ENCODE measurements around the gene LCN12. TPM values are rescaled to one million over a fixed set of nuclear protein-coding genes. Genes with fewer than 3 reads are reported as not detected.
A peak's percentile ranks its signal among the peaks of the same experiment; 100 is the strongest.

The LCN12 gene
- total RNA-seq, 1 experiment from 2014 or later = not detected

GRCh38 chr9:136985027-136985602, 33.0 kb downstream of the LCN12 start:
- Histone ChIP-seq H4K20me1 (ENCODE audit: insufficient read depth, low read depth, low read length) (no peaks in the 10 kb centered on the region), H3K79me2 (ENCODE audit: low read length) (no peaks in the 10 kb centered on the region), H3K4me3 (ENCODE audit: low read length) (no peak overlapping the region), H3K27me3 (ENCODE audit: low read length) (no peaks in the 10 kb centered on the region), H3K9me2 (replicated peaks; ENCODE audit: insufficient read depth, low read length) (no peaks in the 10 kb centered on the region), H3K4me2 (ENCODE audit: low read depth, low read length, poor library complexity, severe bottlenecking) (no peak overlapping the region), H3K4me1 (ENCODE audit: low read length) (no peaks in the 10 kb centered on the region), H3K9ac (ENCODE audit: low read length) (no peak overlapping the region), H3K9me3 (ENCODE audit: low read length) (no peaks in the 10 kb centered on the region), H2AFZ (ENCODE audit: low read length) (no peak overlapping the region), H3K36me3 (ENCODE audit: insufficient read depth, low read length) (no peaks in the 10 kb centered on the region), H3K27ac (ENCODE audit: low read length) (no peak overlapping the region)
- no peak for DNase-seq

GRCh38 chr9:136985853-136986252, 33.8 kb downstream of the LCN12 start:
- no peaks in the 10 kb centered on the region for H3K9me2 ChIP-seq (replicated peaks; ENCODE audit: insufficient read depth, low read length)
- no peak overlapping the region for H3K4me3 ChIP-seq (ENCODE audit: low read length)
- no peaks in the 10 kb centered on the region for H3K9me3 ChIP-seq (ENCODE audit: low read length)
- no peak overlapping the region for H3K4me2 ChIP-seq (ENCODE audit: low read depth, low read length, poor library complexity, severe bottlenecking)
- H4K20me1 ChIP-seq (ENCODE audit: insufficient read depth, low read depth, low read length) = no peaks in the 10 kb centered on the region
- no peak for DNase-seq
- no peak overlapping the region for H3K27ac ChIP-seq (ENCODE audit: low read length)
- no peaks in the 10 kb centered on the region for H3K36me3 ChIP-seq (ENCODE audit: insufficient read depth, low read length)
- H3K27me3 ChIP-seq (ENCODE audit: low read length) = no peaks in the 10 kb centered on the region
- no peaks in the 10 kb centered on the region for H3K4me1 ChIP-seq (ENCODE audit: low read length)
- no peaks in the 10 kb centered on the region for H3K79me2 ChIP-seq (ENCODE audit: low read length)
- no peak overlapping the region for H2AFZ ChIP-seq (ENCODE audit: low read length)
- H3K9ac ChIP-seq (ENCODE audit: low read length) = no peak overlapping the region

GRCh38 chr9:136988872-136989271, 36.8 kb downstream of the LCN12 start:
- H3K79me2 ChIP-seq (ENCODE audit: low read length) = 0 out of 2 replicates have a peak, but pooled peaks cover 5% of the 10 kb centered on the region
- no peak overlapping the region for H3K4me3 ChIP-seq (ENCODE audit: low read length)
- peaks cover 16% of the 10 kb centered on the region for H3K4me1 ChIP-seq (ENCODE audit: low read length)
- H3K9me2 ChIP-seq (replicated peaks; ENCODE audit: insufficient read depth, low read length) = no peaks in the 10 kb centered on the region
- no peak for DNase-seq
- H3K36me3 ChIP-seq (ENCODE audit: insufficient read depth, low read length) = no peaks in the 10 kb centered on the region
- no peak overlapping the region for H2AFZ ChIP-seq (ENCODE audit: low read length)
- no peaks in the 10 kb centered on the region for H3K9me3 ChIP-seq (ENCODE audit: low read length)
- H3K27me3 ChIP-seq (ENCODE audit: low read length) = no peaks in the 10 kb centered on the region
- H3K9ac ChIP-seq (ENCODE audit: low read length) = no peak overlapping the region
- H3K4me2 ChIP-seq (ENCODE audit: low read depth, low read length, poor library complexity, severe bottlenecking) = no peak overlapping the region
- peaks cover 6% of the 10 kb centered on the region; the same call in 1 of the 2 replicates for H4K20me1 ChIP-seq (ENCODE audit: insufficient read depth, low read depth, low read length)
- H3K27ac ChIP-seq (ENCODE audit: low read length) = no peak overlapping the region

- no peaks in the 10 kb centered on the region for H3K27me3 ChIP-seq (ENCODE audit: low read length)
- no peak overlapping the region for H3K4me3 ChIP-seq (ENCODE audit: low read length)
- H3K4me2 ChIP-seq (ENCODE audit: low read depth, low read length, poor library complexity, severe bottlenecking) = no peak overlapping the region
- H3K9ac ChIP-seq (ENCODE audit: low read length) = no peak overlapping the region
- H3K9me3 ChIP-seq (ENCODE audit: low read length) = no peaks in the 10 kb centered on the region
- peaks cover 16% of the 10 kb centered on the region for H3K4me1 ChIP-seq (ENCODE audit: low read length)
- no peak for DNase-seq
- peaks cover 6% of the 10 kb centered on the region; the same call in 1 of the 2 replicates for H4K20me1 ChIP-seq (ENCODE audit: insufficient read depth, low read depth, low read length)
- H2AFZ ChIP-seq (ENCODE audit: low read length) = no peak overlapping the region
- no peaks in the 10 kb centered on the region for H3K36me3 ChIP-seq (ENCODE audit: insufficient read depth, low read length)
- no peaks in the 10 kb centered on the region for H3K9me2 ChIP-seq (replicated peaks; ENCODE audit: insufficient read depth, low read length)
- no peak overlapping the region for H3K27ac ChIP-seq (ENCODE audit: low read length)
- 0 out of 2 replicates have a peak, but pooled peaks cover 5% of the 10 kb centered on the region for H3K79me2 ChIP-seq (ENCODE audit: low read length)
Observed at GRCh38 chr9:136990242-136990911, 38.3 kb downstream of the LCN12 start.

- Histone ChIP-seq H3K27ac (ENCODE audit: low read length) (0 out of 2 replicates have a peak within 1 kb of the TSS, but pooled peaks have one; percentile 25), H3K4me1 (ENCODE audit: low read length) (peaks cover 21% of the 10 kb centered on the region), H2AFZ (ENCODE audit: low read length) (peak within 1 kb of the TSS; percentile 63; the same call in 1 of the 2 replicates), H3K9me3 (ENCODE audit: low read length) (no peaks in the 10 kb centered on the region), H3K4me2 (ENCODE audit: low read depth, low read length, poor library complexity, severe bottlenecking) (peak within 1 kb of the TSS; percentile 97), H3K9ac (ENCODE audit: low read length) (peak within 1 kb of the TSS; percentile 84), H3K4me3 (ENCODE audit: low read length) (peak within 1 kb of the TSS; percentile 90), H4K20me1 (ENCODE audit: insufficient read depth, low read depth, low read length) (peaks cover 6% of the 10 kb centered on the region; the same call in 1 of the 2 replicates), H3K36me3 (ENCODE audit: insufficient read depth, low read length) (no peaks in the 10 kb centered on the region), H3K9me2 (replicated peaks; ENCODE audit: insufficient read depth, low read length) (no peaks in the 10 kb centered on the region), H3K79me2 (ENCODE audit: low read length) (0 out of 2 replicates have a peak, but pooled peaks cover 5% of the 10 kb centered on the region), H3K27me3 (ENCODE audit: low read length) (no peaks in the 10 kb centered on the region)
- peak; percentile 97 for DNase-seq
Observed at GRCh38 chr9:136991993-136992818, 40.1 kb downstream of the LCN12 start, which contains the start of gene PAXX. Gene PAXX (plus strand): TSS chr9:136992422. CDS start chr9:136992444, 22 bp downstream.

GRCh38 chr9:136992819-136993369, 40.8 kb downstream of the LCN12 start:
- Histone ChIP-seq H3K9me3 (ENCODE audit: low read length) (no peaks in the 10 kb centered on the region), H3K4me3 (ENCODE audit: low read length) (peak overlapping the region; percentile 90), H3K4me1 (ENCODE audit: low read length) (peaks cover 21% of the 10 kb centered on the region), H3K9ac (ENCODE audit: low read length) (peak overlapping the region; percentile 84), H4K20me1 (ENCODE audit: insufficient read depth, low read depth, low read length) (peaks cover 6% of the 10 kb centered on the region; the same call in 1 of the 2 replicates), H3K79me2 (ENCODE audit: low read length) (0 out of 2 replicates have a peak, but pooled peaks cover 5% of the 10 kb centered on the region), H3K27me3 (ENCODE audit: low read length) (no peaks in the 10 kb centered on the region), H3K4me2 (ENCODE audit: low read depth, low read length, poor library complexity, severe bottlenecking) (peak overlapping the region; percentile 97), H3K36me3 (ENCODE audit: insufficient read depth, low read length) (no peaks in the 10 kb centered on the region), H2AFZ (ENCODE audit: low read length) (peak overlapping the region; percentile 63; the same call in 1 of the 2 replicates), H3K9me2 (replicated peaks; ENCODE audit: insufficient read depth, low read length) (no peaks in the 10 kb centered on the region), H3K27ac (ENCODE audit: low read length) (0 out of 2 replicates have a peak overlapping the region, but pooled peaks have one; percentile 25)
- DNase-seq = no peak

- H3K4me2 ChIP-seq (ENCODE audit: low read depth, low read length, poor library complexity, severe bottlenecking) = no peak overlapping the region
- H3K9ac ChIP-seq (ENCODE audit: low read length) = no peak overlapping the region
- no peak overlapping the region for H3K4me3 ChIP-seq (ENCODE audit: low read length)
- peaks cover 21% of the 10 kb centered on the region for H3K4me1 ChIP-seq (ENCODE audit: low read length)
- no peaks in the 10 kb centered on the region for H3K9me3 ChIP-seq (ENCODE audit: low read length)
- no peaks in the 10 kb centered on the region for H3K36me3 ChIP-seq (ENCODE audit: insufficient read depth, low read length)
- no peak for DNase-seq
- H3K79me2 ChIP-seq (ENCODE audit: low read length) = 0 out of 2 replicates have a peak, but pooled peaks cover 5% of the 10 kb centered on the region
- H3K27me3 ChIP-seq (ENCODE audit: low read length) = no peaks in the 10 kb centered on the region
- H4K20me1 ChIP-seq (ENCODE audit: insufficient read depth, low read depth, low read length) = peaks cover 6% of the 10 kb centered on the region; the same call in 1 of the 2 replicates
- no peak overlapping the region for H2AFZ ChIP-seq (ENCODE audit: low read length)
- H3K9me2 ChIP-seq (replicated peaks; ENCODE audit: insufficient read depth, low read length) = no peaks in the 10 kb centered on the region
- no peak overlapping the region for H3K27ac ChIP-seq (ENCODE audit: low read length)
Observed at GRCh38 chr9:136994180-136994887, 42.3 kb downstream of the LCN12 start.

Data from Karpas-422 (cell line).